Measurements from ENCODE around the gene EWSR1. TPM values are rescaled to one million over a fixed set of nuclear protein-coding genes. Genes with fewer than 3 reads are reported as not detected.

The EWSR1 gene
- total and polyA plus RNA-seq, 2 donors (not counting 3 experiments of a cell fraction or from before 2014, with no cell fraction given) = 305 to 588 TPM

DNA sequence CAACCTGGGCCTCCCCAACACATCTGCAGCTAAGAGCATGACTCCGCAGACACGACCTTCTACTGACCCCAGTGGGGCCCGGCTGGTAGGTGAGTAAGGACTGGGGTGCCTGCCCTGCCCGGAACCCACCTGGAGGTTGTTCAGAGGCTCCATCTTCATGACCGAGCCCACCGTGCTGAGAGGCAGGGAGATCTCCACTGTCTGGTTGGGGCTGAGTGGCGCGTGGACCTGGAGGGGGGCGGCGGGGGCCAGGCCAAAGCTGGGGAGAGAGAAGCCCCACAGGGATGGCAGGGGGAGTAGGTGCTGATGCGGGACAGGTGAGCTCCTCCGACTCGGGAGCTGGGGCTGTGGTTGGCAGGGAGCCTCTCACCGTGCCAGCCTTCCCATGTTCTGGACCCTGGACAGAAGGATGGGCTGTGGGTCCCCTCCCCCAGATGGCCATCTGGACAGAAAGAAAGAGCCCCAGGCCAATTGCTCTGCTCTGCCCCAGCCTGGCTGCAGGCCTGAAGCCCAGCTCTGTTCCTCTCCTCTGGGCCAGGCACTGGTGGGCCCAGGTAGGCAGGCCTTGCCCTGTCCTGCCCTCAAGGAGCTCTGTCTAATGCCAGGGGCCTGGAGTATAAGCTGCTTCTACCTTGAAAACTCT lies 63.7 kb downstream of the EWSR1 start:
- FAIRE-seq (no peak), DNase-seq (ENCODE audit: low read depth, low spot score) (no peak)
- Histone ChIP-seq H3K4me3 (replicated peaks in 1 of 3; ENCODE audit: insufficient read depth in 1 of 3, low read depth in 1 of 3, low read length in 3 of 3) (no peak overlapping the region), H4K20me1 (replicated peaks; ENCODE audit: control insufficient read depth, extremely low read depth, insufficient read depth, low read length) (no peaks in the 10 kb centered on the region), H3K9ac (replicated peaks; ENCODE audit: extremely low read depth, insufficient read depth, low read length) (no peak overlapping the region), H3K9me1 (replicated peaks; ENCODE audit: control insufficient read depth, extremely low read depth, insufficient read depth, low read length) (no peaks in the 10 kb centered on the region), H3K4me1 (ENCODE audit: control insufficient read depth, extremely low read depth, insufficient read depth, low read length) (peaks cover 10% of the 10 kb centered on the region), H3K9me3 (replicated peaks; ENCODE audit: control insufficient read depth, insufficient read depth, low read length) (no peaks in the 10 kb centered on the region), H3K36me3 (ENCODE audit: control insufficient read depth in 2 of 2, extremely low read depth in 1 of 2, insufficient read depth in 2 of 2, low read length in 2 of 2) (peaks cover 4 to 59% of the 10 kb centered on the region in 2 experiments), H3K4me2 (ENCODE audit: insufficient read depth, low read length) (no peak overlapping the region), H3K27ac (ENCODE audit: insufficient read depth, low read depth, low read length) (no peak overlapping the region), H3K27me3 (ENCODE audit: control insufficient read depth in 2 of 2, insufficient read depth in 2 of 2, low read length in 2 of 2) (no peaks in the 10 kb centered on the region), H3K79me2 (ENCODE audit: control insufficient read depth, insufficient read depth, low read length) (no peaks in the 10 kb centered on the region), H2AFZ (ENCODE audit: low read depth, low read length) (no peak overlapping the region)
- no TSS peak for BruUV-seq (replicated peaks)
- intact Hi-C loops (cut with micrococcal nuclease) = no loop called here
- no peak for TF ChIP-seq FOS (IDR thresholded peaks at IDR 0.05; ENCODE audit: borderline replicate concordance, insufficient read depth, low read length)
- TF ChIP-seq, protein P1, sequence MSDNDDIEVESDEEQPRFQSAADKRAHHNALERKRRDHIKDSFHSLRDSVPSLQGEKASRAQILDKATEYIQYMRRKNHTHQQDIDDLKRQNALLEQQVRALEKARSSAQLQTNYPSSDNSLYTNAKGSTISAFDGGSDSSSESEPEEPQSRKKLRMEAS (IDR thresholded peaks at IDR 0.05; ENCODE audit: insufficient read depth, insufficient read length) = no peak
- no peak for TF ChIP-seq POLR2AphosphoS5 (IDR thresholded peaks at IDR 0.05; ENCODE audit: insufficient read depth, low read depth, low read length)
- no peak for TF ChIP-seq EZH2 (IDR thresholded peaks at IDR 0.05; ENCODE audit: borderline replicate concordance, low read depth, low read length, severe bottlenecking)
- TF ChIP-seq JUN (IDR thresholded peaks at IDR 0.05; ENCODE audit: borderline replicate concordance, insufficient read depth, insufficient read length, low read depth) = no peak
- no peak for TF ChIP-seq MYC (IDR thresholded peaks at IDR 0.05; ENCODE audit: low read depth, low read length)
- no peak for TF ChIP-seq GATA2 (IDR thresholded peaks at IDR 0.05; ENCODE audit: insufficient read depth, insufficient read length, low read depth, low read length)
- TF ChIP-seq, protein P2, sequence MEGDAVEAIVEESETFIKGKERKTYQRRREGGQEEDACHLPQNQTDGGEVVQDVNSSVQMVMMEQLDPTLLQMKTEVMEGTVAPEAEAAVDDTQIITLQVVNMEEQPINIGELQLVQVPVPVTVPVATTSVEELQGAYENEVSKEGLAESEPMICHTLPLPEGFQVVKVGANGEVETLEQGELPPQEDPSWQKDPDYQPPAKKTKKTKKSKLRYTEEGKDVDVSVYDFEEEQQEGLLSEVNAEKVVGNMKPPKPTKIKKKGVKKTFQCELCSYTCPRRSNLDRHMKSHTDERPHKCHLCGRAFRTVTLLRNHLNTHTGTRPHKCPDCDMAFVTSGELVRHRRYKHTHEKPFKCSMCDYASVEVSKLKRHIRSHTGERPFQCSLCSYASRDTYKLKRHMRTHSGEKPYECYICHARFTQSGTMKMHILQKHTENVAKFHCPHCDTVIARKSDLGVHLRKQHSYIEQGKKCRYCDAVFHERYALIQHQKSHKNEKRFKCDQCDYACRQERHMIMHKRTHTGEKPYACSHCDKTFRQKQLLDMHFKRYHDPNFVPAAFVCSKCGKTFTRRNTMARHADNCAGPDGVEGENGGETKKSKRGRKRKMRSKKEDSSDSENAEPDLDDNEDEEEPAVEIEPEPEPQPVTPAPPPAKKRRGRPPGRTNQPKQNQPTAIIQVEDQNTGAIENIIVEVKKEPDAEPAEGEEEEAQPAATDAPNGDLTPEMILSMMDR (IDR thresholded peaks at IDR 0.05; ENCODE audit: extremely low read depth in 1 of 2, insufficient read depth in 1 of 2, low read depth in 1 of 2, low read length in 2 of 2) = no peak
- no peak for TF ChIP-seq POLR2A (IDR thresholded peaks at IDR 0.05; ENCODE audit: low read depth, low read length)
- POLR2A ChIA-PET = no interaction called here
- dilution Hi-C loops (cut with MboI; ENCODE audit: extremely low pct_ligation_motif_present, low sequenced_read_pairs) = no loop called here
- CTCF ChIA-PET = interaction anchor here (1.8 to 1.9 kb wide), 2 partner anchors 11 to 26 kb away, joined by 5 to 7 read pairs; partner anchors contain the start of gene GAS2L1

All from endothelial cell of umbilical vein (primary cell).